Stimulated activated CD8-positive, alpha-beta memory T cell treated with anti-CD3 and anti-CD28 coated beads, Interleukin-15, amount 100 ng/mL, for 24 hours (primary cell): ENCODE measurements around the gene ALOXE3.
"Not testable (repeated sequence)": the region's sequence is repeated elsewhere in the genome, so short reads cannot be mapped to it uniquely, and the experiment has no call there.

Source experiments
- DNase-seq: peaks from one replicate; pipeline ENCODE4 v3.0.0-alpha.2; 2020; ENCODE audit warnings: low read depth

The ALOXE3 gene

GRCh38 chr17:8072341-8072728 is 46.0 kb downstream of the ALOXE3 start:
- DNase-seq: no peak

- DNase-seq: no peak
These were observed 46.8 kb downstream of the ALOXE3 start for GRCh38 chr17:8071496-8071895.

GRCh38 chr17:8069587-8069860 is 48.8 kb downstream of the ALOXE3 start:
- DNase-seq: no peak

- no peak for DNase-seq
These were observed 49.4 kb downstream of the ALOXE3 start for GRCh38 chr17:8068736-8069586.

GRCh38 chr17:8067806-8068205 is 50.5 kb downstream of the ALOXE3 start:
- no peak for DNase-seq

GRCh38 chr17:8066841-8067775 is 51.2 kb downstream of the ALOXE3 start:
- no peak for DNase-seq

GRCh38 chr17:8064561-8065019 is 53.7 kb downstream of the ALOXE3 start:
- DNase-seq: no peak

GRCh38 chr17:8063761-8064534 is 54.4 kb downstream of the ALOXE3 start:
- DNase-seq: no peak

GRCh38 chr17:8062807-8063483 is 55.4 kb downstream of the ALOXE3 start:
- DNase-seq: no peak

GRCh38 chr17:8062435-8062806 is 55.9 kb downstream of the ALOXE3 start:
- DNase-seq: no peak

GRCh38 chr17:8061851-8062250 is 56.5 kb downstream of the ALOXE3 start:
- not testable (repeated sequence) for DNase-seq

GRCh38 chr17:8060274-8060673 is 58.0 kb downstream of the ALOXE3 start:
- no peak for DNase-seq

GRCh38 chr17:8059131-8059530 is 59.2 kb downstream of the ALOXE3 start:
- DNase-seq: no peak

GRCh38 chr17:8057691-8058114 is 60.6 kb downstream of the ALOXE3 start:
- DNase-seq: no peak

- DNase-seq: no peak
These were observed 61.2 kb downstream of the ALOXE3 start for GRCh38 chr17:8056976-8057625.

- no peak for DNase-seq
These were observed 61.9 kb downstream of the ALOXE3 start for GRCh38 chr17:8056232-8056975.

- DNase-seq: no peak
These were observed 62.5 kb downstream of the ALOXE3 start for GRCh38 chr17:8055851-8056231.

- no peak for DNase-seq
These were observed 64.7 kb downstream of the ALOXE3 start for GRCh38 chr17:8053600-8053999.

GRCh38 chr17:8052256-8053252 is 65.8 kb downstream of the ALOXE3 start:
- no peak for DNase-seq
